Endodermal cell (in vitro differentiated cells): Measurements from ENCODE around the gene THYN1. TPM values are rescaled to one million over a fixed set of nuclear protein-coding genes. Genes with fewer than 3 reads are reported as not detected.
"Not testable (repeated sequence)": the region's sequence is repeated elsewhere in the genome, so short reads cannot be mapped to it uniquely, and the experiment has no call there.

ENCODE experiments used
- DNase-seq: peaks from one replicate; pipeline ENCODE4 v3.0.0-alpha.2; 2017
- H3K27ac ChIP-seq: 2 replicates; pipeline ENCODE4 v1.5.1; 2013; ENCODE audit warnings: mild to moderate bottlenecking, low read depth, low read length, moderate library complexity
- H3K27me3 ChIP-seq: 2 replicates; pipeline ENCODE4 v1.6.1; 2013; ENCODE audit warnings: mild to moderate bottlenecking, low read length, moderate library complexity; ENCODE audit not compliant: insufficient read depth, control insufficient read depth, poor library complexity, severe bottlenecking
- H3K36me3 ChIP-seq: 2 replicates; pipeline ENCODE4 v1.7.0; 2013; ENCODE audit warnings: mild to moderate bottlenecking, low read length, moderate library complexity; ENCODE audit not compliant: control insufficient read depth, insufficient read depth
- H3K4me1 ChIP-seq: one replicate; pipeline ENCODE4 v1.7.0; 2013; ENCODE audit warnings: low read length; ENCODE audit not compliant: control insufficient read depth, insufficient read depth
- H3K4me3 ChIP-seq: 2 replicates; pipeline ENCODE4 v1.5.1; 2013; ENCODE audit warnings: mild to moderate bottlenecking, low read length, moderate library complexity
- H3K9ac ChIP-seq: 2 replicates; pipeline ENCODE4 v1.6.1; 2013; ENCODE audit warnings: mild to moderate bottlenecking, low read length, moderate library complexity; ENCODE audit not compliant: poor library complexity, severe bottlenecking; ENCODE audit errors: extremely low read depth
- H3K9me3 ChIP-seq: 2 replicates; pipeline ENCODE4 v1.6.1; 2013; ENCODE audit warnings: mild to moderate bottlenecking, low read length, moderate library complexity; ENCODE audit not compliant: control insufficient read depth
- H3K27ac Mint-ChIP-seq: 2 replicates; pipeline ENCODE4 v1.8.0; 2020; ENCODE audit warnings: mixed read lengths
- H3K27me3 Mint-ChIP-seq: 2 replicates; pipeline ENCODE4 v1.8.0; 2021; ENCODE audit warnings: mild to moderate bottlenecking, mixed read lengths; ENCODE audit not compliant: insufficient read depth
- H3K36me3 Mint-ChIP-seq: 2 replicates; pipeline ENCODE4 v1.8.0; 2020; ENCODE audit warnings: low read depth, mixed read lengths
- H3K4me1 Mint-ChIP-seq: 2 replicates; pipeline ENCODE4 v1.8.0; 2020; ENCODE audit warnings: mixed read lengths
- H3K4me3 Mint-ChIP-seq: 2 replicates; pipeline ENCODE4 v1.8.0; 2020; ENCODE audit warnings: mild to moderate bottlenecking, moderate library complexity, mixed read lengths
- H3K9me3 Mint-ChIP-seq: 2 replicates; pipeline ENCODE4 v1.8.0; 2020; ENCODE audit warnings: mild to moderate bottlenecking, mixed read lengths
- WGBS, 2 experiments: methylation state at CpG; one replicate each; pipeline versions ENCODE4 v1.1.5 to v1.1.7; 2013; ENCODE audit warnings: missing lambda C conversion rate in 2 of 2, mixed read lengths in 1 of 2; ENCODE audit not compliant: insufficient coverage in 1 of 2, insufficient read length in 1 of 2; 5-methylcytosine and 5-hydroxymethylcytosine counted together
- total RNA-seq, 2 donors: library from RNA; stranded (reverse); fragmentation: NEBNext Ultra II Directional in 1 of 2; extraction: Animal tissue kit (Norgen Biotek cat#: 25700) in 1 of 2; gene quantifications; 2 replicates in 1 of 2; 3 replicates in 1 of 2; pipeline ENCODE4 v1.2.1, GENCODE V29; 2021
- TF ChIP-seq, protein P1 (sequence below): fragments of 200-600 bp; sonication (generic); conservative IDR thresholded peaks from 2 replicates; pipeline ENCODE4 v1.5.0; 2021; ENCODE audit warnings: antibody characterized with exemption, mild to moderate bottlenecking

The THYN1 gene
- total RNA-seq, 2 donors from 2014 or later, result 61.3 to 81.6 TPM

DNA sequence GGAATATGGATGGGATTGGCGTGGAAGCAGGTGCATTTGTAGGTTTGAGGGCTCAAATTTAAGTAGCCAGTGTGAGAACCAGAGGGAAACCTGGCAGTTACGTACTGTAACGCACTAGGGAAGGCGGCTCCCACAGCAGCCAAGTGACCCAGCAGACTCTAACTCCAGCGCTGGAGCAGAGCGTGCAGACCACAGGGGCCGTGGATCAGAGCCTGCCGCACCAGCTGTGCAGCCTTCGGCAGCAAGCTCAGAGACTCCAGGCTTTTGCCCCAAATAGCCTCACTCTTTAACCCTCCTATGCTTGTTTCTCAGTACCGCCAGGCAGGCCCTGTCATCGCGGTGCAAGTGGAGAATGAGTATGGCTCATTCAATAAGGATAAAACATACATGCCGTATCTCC lies 35.3 kb upstream of the THYN1 start:
- Mint-ChIP-seq H3K27ac (no peak overlapping the region), H3K36me3 (no peaks in the 10 kb centered on the region), H3K4me1 (no peaks in the 10 kb centered on the region), H3K27me3 (no peaks in the 10 kb centered on the region), H3K4me3 (no peak overlapping the region), H3K9me3 (no peaks in the 10 kb centered on the region)
- Histone ChIP-seq H3K27me3 (no peaks in the 10 kb centered on the region), H3K9me3 (no peaks in the 10 kb centered on the region), H3K27ac (no peak overlapping the region), H3K9ac (no peak overlapping the region), H3K4me3 (no peak overlapping the region), H3K4me1 (no peaks in the 10 kb centered on the region), H3K36me3 (no peaks in the 10 kb centered on the region)
- TF ChIP-seq, protein P1, sequence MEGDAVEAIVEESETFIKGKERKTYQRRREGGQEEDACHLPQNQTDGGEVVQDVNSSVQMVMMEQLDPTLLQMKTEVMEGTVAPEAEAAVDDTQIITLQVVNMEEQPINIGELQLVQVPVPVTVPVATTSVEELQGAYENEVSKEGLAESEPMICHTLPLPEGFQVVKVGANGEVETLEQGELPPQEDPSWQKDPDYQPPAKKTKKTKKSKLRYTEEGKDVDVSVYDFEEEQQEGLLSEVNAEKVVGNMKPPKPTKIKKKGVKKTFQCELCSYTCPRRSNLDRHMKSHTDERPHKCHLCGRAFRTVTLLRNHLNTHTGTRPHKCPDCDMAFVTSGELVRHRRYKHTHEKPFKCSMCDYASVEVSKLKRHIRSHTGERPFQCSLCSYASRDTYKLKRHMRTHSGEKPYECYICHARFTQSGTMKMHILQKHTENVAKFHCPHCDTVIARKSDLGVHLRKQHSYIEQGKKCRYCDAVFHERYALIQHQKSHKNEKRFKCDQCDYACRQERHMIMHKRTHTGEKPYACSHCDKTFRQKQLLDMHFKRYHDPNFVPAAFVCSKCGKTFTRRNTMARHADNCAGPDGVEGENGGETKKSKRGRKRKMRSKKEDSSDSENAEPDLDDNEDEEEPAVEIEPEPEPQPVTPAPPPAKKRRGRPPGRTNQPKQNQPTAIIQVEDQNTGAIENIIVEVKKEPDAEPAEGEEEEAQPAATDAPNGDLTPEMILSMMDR, result no peak
- no peak for DNase-seq
- 94 to 96% methylated on average over 10 to 13 of the region's 13 CpGs for WGBS, 2 experiments

DNA sequence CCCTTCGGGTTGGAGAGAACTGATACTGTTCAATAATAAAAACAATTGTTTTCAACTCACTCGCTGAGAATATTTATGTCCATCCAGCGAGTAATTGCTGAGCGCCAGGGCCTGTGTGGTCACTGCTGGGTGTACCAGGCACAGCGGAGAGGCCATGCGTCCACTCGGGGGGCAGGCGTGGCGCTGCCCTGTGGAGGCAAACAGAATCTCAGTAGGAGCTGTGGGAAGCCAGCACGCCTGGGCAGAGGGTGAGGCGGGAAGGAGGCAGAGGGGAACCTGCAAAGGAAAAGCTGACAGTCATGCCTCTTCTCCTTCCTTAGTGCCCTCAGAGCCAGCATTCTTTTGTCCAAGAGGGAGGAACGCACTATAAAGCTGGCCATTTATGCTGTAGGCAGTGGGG lies 34.4 kb upstream of the THYN1 start:
- Histone ChIP-seq H3K9ac (no peak overlapping the region), H3K27me3 (no peaks in the 10 kb centered on the region), H3K27ac (no peak overlapping the region), H3K4me3 (no peak overlapping the region), H3K4me1 (no peaks in the 10 kb centered on the region), H3K36me3 (no peaks in the 10 kb centered on the region), H3K9me3 (no peaks in the 10 kb centered on the region)
- 94% methylated on average over 10 to 12 of the region's 12 CpGs for WGBS, 2 experiments
- Mint-ChIP-seq H3K27me3 (no peaks in the 10 kb centered on the region), H3K9me3 (no peaks in the 10 kb centered on the region), H3K27ac (no peak overlapping the region), H3K4me1 (no peaks in the 10 kb centered on the region), H3K36me3 (no peaks in the 10 kb centered on the region), H3K4me3 (no peak overlapping the region)
- TF ChIP-seq, protein P1, result no peak
- no peak for DNase-seq

DNA sequence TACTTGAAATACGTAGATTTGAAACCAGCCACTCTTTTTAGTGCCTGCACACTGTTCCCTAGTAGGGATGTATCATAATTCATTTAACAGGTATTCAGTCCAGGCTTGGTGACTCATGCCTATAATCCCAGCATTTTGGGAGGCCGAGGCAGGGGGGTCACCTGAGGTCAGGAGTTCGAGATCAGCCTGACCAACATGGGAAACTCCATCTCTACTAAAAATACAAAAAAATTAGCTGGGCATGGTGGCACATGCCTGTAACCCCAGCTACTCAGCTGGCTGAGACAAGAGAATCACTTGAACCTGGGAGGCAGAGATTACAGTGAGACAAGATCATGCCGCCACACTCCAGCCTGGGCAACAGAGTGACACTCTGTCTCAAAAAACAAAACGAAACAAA lies 31.2 kb upstream of the THYN1 start:
- WGBS, 2 experiments, result 92 to 94% methylated on average over 3 to 5 of the region's 5 CpGs

More for the DNA sequence above, 31.2 kb upstream of the THYN1 start:
- not testable (repeated sequence) for H3K27ac ChIP-seq, H3K27ac Mint-ChIP-seq, H3K4me1 ChIP-seq, H3K27me3 ChIP-seq, H3K9ac ChIP-seq, H3K36me3 Mint-ChIP-seq, H3K9me3 ChIP-seq, H3K4me1 Mint-ChIP-seq, H3K4me3 Mint-ChIP-seq, DNase-seq, H3K36me3 ChIP-seq, H3K27me3 Mint-ChIP-seq, H3K4me3 ChIP-seq, H3K9me3 Mint-ChIP-seq
